Stimulated activated CD8-positive, alpha-beta memory T cell treated with anti-CD3 and anti-CD28 coated beads, Interleukin-7, amount 100 ng/mL, for 4 hours (primary cell): Measurements from ENCODE around the gene TMEM144.
"Not testable (repeated sequence)": the region's sequence is repeated elsewhere in the genome, so short reads cannot be mapped to it uniquely, and the experiment has no call there.

ENCODE experiments used
- DNase-seq, 2 donors: peaks; one replicate each; pipeline ENCODE4 v3.0.0-alpha.2; 2020; ENCODE audit warnings: low read depth in 2 of 2

TMEM144 gene

GRCh38 chr4:158236304-158237030 is 26.2 kb downstream of the TMEM144 start:
- DNase-seq: no peak

DNA sequence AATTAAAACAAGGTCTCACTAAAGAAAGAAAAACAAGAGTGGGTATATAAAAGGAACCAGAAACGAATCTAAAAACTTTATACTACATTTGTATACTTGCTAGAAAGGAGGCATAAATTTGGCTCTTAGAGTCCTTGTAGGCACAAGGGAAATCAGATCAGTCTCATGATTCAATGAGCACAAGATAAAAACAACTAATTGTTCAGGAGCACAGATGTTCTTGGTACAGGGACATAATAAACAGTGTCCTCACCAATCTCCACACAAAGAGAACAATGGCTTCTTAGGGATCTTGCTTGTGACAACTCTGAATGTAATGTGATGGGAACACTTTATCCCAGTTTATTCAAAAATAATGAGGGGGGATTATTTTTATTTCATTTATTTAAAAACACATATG is 28.3 kb downstream of the TMEM144 start:
- DNase-seq: no peak

DNA sequence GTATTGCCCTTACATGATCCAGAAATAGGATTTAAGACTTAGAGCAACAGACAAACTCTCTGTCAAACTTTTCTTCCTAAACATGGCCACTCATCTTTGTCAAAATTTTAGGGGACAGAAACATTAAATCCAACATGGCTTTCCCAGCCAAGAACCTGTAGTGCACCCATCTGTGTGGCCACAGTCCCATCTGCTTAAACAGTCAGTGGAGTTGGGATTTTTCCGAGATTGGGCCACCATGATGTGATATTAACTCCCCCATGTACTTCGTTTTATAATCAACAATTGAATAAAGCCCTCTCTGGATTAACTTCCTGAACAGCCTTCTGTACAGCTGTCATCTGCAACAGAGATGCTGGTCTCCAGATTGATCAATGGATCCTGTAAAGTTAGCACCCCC is 28.9 kb downstream of the TMEM144 start:
- DNase-seq: no peak

DNA sequence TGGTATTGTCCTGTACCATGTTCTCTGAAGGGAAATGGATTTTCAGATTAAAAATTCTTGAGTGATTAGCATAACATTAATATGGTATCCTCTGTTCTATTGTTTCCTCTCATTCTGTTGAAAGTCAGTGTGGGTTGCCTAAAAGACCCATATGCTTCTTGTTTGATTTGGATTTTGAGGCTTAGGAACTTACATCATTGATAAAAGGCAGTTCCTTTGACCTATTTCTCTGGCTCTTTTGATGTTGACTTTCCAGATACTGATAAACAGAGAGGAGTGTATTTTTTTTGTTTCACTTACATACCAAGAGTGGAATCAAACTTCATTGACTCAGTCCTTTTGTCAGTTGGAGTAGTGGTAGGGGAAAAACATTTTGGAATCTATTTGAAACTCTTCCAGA is 32.8 kb downstream of the TMEM144 start:
- DNase-seq: no peak

- DNase-seq: no peak
Measured at GRCh38 chr4:158250321-158250720, 40.0 kb downstream of the TMEM144 start.

GRCh38 chr4:158253350-158253980 is 43.2 kb downstream of the TMEM144 start:
- no peak for DNase-seq

DNA sequence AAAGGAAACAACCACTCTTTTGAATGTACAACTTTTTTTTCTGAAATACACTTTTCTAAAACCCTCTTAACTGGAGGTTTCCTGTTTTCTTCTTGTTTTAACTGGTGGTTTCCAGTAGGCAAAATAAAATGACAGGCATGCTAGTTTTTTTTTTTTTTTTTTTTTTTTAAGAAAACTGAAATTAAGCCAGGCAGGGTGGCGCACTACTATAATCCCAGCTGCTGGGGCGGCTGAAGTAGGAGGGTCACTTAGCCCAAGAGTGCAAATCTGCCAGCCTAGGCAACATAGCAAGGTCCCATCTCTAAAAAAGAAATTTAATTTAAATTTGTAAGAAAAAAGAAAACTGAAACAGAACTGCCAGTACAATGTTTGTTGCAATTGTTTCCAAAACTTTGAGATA is 44.0 kb downstream of the TMEM144 start:
- DNase-seq: no peak

GRCh38 chr4:158255727-158256324 is 45.5 kb downstream of the TMEM144 start:
- DNase-seq: no peak

DNA sequence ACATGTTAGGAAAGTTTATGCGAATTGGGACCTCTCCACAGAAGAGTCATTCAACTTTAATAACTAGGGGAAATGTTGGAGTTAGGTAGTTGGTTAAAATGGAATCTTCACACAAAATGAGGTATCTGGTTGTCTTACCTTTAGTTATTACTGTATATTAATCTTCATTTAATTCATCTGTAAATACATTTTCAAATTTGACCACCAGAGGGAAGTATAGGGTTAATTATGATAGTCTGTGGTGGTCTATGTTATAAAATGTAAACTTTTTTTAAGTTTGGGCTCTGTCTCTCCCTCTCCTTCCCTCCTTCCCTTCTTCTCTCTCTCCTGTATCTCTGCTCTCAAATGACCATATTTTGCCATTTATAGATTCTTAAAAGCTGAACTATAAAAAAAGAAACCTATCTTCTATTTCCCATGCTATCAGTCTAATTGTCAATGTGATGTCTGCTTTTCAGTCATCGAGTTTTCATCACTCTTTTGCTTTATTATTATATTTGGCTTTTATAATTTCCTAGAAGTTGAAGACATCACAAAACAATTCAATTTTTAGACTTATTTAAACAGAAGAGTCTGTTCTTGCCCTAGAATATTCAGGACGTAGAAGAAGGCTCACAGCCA is 49.8 kb downstream of the TMEM144 start:
- DNase-seq: no peak

DNA sequence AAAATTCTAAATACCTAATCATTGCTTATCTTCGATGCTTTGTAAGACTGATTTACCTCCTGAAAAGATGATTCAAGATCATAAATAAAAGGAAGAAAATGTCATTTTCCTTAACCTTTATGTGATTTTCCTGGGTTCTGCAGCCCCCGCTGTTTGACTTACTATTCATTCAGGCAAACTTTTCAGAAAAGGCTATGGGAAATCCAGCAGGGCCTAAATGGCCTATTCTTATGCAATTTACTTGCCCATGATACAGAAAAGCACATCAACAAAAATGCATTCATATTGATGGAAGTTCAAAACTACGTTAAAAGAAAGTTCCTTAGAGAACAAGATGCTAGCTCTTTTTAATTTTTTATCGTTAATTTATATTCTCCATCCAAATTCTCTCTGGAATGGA is 51.2 kb downstream of the TMEM144 start:
- no peak for DNase-seq

- no peak for DNase-seq
Measured at GRCh38 chr4:158268553-158268952, 58.3 kb downstream of the TMEM144 start.

- DNase-seq: no peak
Measured at GRCh38 chr4:158274636-158275035, 64.3 kb downstream of the TMEM144 start.

- DNase-seq: no peak
Measured at GRCh38 chr4:158277558-158277957, 67.3 kb downstream of the TMEM144 start.

DNA sequence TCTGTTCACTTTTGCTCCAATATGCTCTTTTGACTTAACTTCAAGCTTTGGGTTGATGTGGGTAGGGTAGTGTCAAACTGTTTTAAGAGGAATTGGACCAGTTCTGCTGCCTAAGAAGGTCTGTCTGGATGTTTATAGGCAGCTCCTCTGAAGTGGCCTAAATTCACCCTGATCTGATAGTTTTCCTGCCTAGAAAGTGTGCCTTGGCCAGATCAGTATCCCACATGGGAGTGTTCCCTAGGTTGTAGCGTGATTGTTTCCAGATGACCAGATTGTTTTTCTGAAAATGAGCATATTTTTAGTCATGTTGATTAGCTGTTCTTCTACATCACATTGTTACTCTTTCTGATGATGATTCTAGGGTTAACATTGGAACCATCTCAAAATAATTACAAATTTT is 68.8 kb downstream of the TMEM144 start:
- not testable (repeated sequence) for DNase-seq

DNA sequence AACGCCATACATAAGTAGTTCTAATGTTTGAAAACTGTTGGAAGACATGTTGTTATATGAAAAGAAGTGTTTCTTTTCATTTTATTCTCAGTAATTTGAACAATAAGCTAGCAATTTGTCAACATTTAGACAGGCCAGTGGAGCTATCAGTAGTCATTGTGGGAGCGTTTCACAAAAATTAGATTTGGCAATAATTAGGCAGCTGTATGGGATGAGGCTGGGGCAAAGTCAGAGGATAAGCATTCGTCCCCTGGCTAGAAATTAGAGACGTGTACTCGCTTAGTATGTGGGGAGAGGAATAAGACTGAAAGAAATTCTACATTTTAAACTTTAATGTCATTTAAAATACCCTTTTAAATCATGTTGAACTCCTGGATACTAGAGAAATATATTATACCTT is 70.6 kb downstream of the TMEM144 start:
- no peak for DNase-seq

DNA sequence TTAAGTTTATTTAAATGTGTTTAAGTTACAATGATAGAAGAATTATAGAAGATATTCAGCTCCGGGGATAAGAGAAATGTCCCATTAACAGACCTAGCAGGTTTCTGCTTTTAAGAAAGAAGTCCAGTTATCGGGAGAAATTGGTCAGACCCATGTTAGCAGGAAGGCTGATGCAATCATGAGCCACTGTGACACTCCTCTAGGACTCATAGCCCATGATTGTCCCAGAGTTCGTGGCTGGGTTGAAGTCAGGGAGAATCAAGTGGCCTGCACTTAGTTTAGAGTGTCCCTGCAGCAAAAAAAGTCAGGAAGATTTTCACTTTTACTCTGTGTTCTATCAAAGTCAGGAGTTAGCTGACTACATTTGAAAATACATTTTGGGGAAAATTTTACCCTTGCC is 72.0 kb downstream of the TMEM144 start:
- DNase-seq: no peak

GRCh38 chr4:158285429-158286216 is 75.3 kb downstream of the TMEM144 start:
- DNase-seq: no peak

DNA sequence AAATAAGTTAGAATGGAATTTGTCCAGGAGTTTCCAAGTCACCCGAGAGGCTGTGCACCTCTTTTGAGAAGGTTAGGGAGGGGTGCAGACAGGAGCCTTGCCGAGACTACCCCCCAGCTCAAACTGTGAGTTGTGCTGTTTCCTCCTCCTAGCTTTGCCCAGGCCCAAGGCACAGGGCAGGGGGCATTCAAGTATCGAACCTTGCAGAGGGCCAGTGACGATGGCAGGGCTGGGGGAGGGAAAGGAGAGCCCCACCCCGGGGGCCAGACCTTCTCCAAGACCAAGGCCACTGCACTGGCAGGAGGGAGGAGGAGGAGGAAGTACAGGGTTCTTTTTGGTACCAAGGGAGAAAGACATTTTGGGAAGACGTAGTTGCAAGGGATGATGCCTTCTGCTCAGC is 80.6 kb downstream of the TMEM144 start:
- no peak for DNase-seq

DNA sequence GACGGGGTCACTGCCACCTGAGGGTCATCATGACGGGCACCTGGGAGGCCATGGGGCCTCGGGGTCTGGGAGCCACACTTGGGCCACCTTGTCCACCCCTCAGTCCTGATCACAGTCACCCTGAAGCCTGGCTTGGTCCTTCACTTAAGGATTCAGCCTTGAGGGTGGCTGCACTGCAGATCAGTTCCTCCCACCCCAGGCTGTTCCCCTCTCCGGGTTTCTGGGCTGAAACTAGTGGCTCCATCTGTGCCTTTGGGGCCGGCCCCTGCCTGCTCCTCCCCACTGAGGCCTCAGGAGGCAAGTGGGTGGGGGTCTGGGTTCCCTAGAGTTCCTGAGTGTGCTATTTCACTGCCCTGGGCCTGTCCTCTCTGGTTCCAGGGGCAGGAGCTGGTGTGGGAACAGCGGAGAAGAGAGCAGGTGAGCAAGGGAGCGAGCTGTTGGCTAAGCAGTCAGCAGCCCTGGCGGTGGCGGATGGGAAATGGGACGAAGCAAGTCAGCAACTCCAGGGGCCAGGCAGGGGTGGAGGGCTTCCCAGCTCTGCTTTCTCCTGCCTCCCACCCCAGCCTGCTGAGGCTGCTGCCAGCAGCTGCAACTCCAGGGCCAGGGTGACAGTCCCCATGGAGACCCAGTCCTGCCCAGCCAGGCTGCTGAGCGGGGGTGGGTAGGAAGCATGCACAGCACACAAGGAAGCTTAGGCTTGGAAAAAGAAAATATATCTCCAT is 81.2 kb downstream of the TMEM144 start:
- DNase-seq: no peak

- no peak for DNase-seq
Measured at GRCh38 chr4:158292156-158292555, 81.9 kb downstream of the TMEM144 start.

GRCh38 chr4:158295053-158295452 is 84.8 kb downstream of the TMEM144 start:
- no peak for DNase-seq
